ENCODE data around the gene MTHFR.

The MTHFR gene

GRCh38 chr1:11795238-11795890 lies 10.4 kb downstream of the MTHFR start:
- no peak for DNase-seq

DNA sequence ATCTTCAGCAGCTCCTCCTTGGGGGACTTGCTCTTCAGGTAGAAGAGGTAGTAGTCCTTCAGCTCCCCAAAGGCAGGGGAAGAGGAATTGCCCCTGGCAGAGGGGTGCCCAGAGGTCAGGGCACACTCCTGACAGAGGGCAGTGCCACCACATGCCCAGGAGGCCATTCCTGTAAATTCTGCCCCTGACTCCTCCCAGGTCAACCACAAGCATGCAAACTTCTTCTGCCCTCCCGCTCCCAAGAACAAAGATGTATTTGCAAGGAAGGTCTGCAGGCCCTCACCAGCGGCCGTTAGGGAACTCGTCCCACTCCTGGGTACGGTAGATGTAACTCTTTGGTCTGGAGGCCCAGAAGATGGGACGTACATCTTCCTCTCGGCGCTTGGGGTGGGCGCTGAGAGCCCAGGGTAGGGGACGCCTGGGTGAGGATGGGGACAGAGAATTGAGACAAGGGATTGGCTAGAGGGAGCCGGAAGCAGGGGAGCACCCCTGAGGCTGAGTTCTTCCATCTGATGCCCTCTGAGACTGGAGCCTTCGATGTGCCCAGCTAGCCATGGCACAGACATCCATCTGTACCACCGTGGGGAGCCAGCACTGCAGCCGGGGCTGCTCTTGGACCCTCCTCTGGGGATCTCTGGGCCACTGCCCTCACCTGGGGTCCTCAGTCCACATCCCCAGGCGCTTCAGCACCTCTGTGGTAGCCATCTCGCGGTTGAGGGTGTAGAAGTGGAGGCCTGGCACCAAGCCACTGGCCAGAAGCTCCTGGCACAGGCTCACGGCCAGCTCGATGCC lies 11.1 kb downstream of the MTHFR start:
- DNase-seq, result no peak

- no peak for DNase-seq
Measured at GRCh38 chr1:11793819-11794218, 11.9 kb downstream of the MTHFR start.

- DNase-seq, result no peak
Measured at GRCh38 chr1:11792106-11792505, 13.7 kb downstream of the MTHFR start.

GRCh38 chr1:11790880-11791715 lies 14.7 kb downstream of the MTHFR start:
- peak; percentile 95 for DNase-seq

- no peak for DNase-seq
Measured at GRCh38 chr1:11790101-11790879, 15.5 kb downstream of the MTHFR start.

- peak; percentile 43 for DNase-seq
Measured at GRCh38 chr1:11789126-11790067, 16.4 kb downstream of the MTHFR start.

GRCh38 chr1:11788549-11789053 lies 17.2 kb downstream of the MTHFR start:
- no peak for DNase-seq

- DNase-seq, result no peak
Measured at GRCh38 chr1:11787804-11788436, 17.8 kb downstream of the MTHFR start.

DNA sequence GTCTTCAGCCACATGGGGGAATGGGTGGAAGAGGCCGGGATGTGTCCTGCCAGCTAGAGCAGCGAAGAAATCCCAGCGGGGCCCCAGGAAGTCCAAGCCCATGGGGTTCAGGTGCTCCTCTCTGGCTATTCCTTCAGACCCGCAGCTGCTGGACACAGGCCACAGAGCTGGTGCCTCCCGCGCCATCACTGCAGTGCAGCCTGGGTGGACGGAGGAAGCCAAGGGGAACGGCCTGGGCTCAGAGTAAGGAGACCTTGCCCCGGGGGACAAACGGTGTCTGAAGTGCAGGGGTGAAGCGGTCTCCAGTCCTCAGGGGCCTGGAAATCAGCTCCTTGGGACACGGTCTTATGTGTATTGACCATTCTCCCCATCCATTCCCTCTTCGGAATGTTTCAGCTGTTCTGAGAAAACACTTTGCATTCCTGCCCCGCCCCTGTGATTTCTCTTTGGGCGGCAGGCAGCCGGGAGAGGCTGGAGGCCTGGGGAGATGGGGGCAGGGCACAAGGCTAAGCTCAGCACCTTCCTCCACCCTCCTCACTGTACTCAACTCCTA lies 18.4 kb downstream of the MTHFR start:
- DNase-seq, result no peak

DNA sequence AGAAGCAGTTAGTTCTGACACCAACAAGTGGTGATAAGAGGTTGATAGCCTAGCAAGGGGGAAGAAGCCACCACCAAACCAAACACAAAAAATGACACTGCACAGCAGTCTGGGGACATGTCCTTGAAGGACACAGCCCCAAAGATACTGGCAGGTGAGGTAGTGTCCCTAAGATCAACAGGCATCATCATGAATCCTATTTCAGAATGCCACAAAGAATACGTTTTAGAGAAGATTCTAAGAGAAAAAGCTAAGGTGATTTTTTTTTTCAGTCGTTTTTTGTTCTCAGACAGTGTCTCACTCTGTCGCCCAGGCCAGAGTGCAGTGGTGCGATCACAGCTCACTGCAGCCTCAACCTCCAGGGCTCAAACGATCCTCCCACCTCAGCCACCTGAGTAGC lies 19.6 kb downstream of the MTHFR start:
- no peak for DNase-seq

GRCh38 chr1:11784993-11785769 lies 20.6 kb downstream of the MTHFR start:
- DNase-seq, result no peak

DNA sequence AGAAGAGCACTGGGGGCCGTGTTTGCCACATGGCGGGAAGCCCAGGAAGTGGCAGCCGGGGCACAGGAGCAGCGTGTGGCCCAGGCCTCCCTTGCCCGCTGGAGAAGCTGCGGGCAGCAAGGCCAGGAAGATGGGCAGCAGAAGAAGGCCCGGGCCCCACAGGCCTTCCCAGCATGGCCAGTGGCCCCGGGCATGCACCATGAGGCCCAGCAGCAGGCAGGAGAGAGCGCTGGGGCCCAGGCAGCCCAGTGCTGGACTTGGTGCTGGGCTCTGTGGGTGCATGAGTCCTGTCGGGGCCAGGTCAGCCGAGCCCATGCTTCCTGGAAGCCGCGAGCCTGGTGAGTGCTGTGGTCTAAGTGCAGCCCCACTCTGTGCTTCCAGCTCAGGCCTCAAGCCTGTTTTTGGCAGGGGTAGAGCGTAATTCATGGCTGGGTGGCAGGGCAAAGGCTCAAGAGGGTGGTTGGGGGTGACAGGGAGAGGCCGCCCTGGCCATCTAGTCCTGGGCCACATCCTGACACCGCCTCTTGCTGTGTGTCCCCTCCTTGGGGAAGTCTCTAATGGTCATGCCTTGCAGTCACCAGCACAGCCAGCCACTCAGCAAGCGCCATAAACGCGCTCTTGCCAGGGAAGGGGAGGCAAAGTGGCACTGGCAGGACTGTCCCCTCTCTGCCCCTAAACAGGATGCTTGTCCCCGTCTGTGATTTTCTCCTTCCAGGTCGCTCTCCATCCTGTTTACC lies 21.3 kb downstream of the MTHFR start:
- DNase-seq, result no peak

DNA sequence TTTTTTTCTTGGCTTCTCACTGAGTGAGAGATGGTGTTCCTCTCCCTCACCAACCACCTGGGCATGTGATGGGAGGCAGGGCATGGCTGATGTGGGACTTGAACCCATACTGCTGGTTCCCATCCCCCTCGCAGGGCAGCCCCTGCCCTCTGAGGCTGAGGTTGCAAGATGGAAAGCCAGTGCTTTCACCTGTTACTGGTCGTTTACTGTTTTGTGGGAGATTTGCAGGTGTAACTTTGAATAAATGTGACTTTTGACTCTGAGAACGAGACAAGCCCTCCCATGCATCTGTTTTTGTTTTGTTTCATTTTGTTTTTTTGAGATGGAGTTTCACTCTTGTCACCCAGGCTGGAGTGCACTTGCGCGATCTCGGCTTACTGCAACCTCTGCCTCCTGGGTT lies 22.2 kb downstream of the MTHFR start:
- DNase-seq, result no peak

- DNase-seq, result no peak
Measured at GRCh38 chr1:11782127-11782708, 23.5 kb downstream of the MTHFR start.

GRCh38 chr1:11781297-11781696 lies 24.5 kb downstream of the MTHFR start:
- no peak for DNase-seq

GRCh38 chr1:11780380-11781147 lies 25.2 kb downstream of the MTHFR start:
- no peak for DNase-seq

Measured in MV-4-11 (cell line).